Ovary (tissue), 3 donors: Measurements from ENCODE around the gene GPD2.

Experiments used
- EP300 ChIP-seq: sonication (generic); formaldehyde crosslinking; IDR thresholded peaks from one replicate; pipeline ENCODE4 v1.6.1; 2017; ENCODE audit warnings: antibody characterized with exemption
- POLR2A ChIP-seq: fragments of 450-650 bp; IDR thresholded peaks from one replicate; pipeline ENCODE4 v1.6.1; 2017; ENCODE audit warnings: antibody characterized with exemption, mild to moderate bottlenecking, moderate library complexity
- TF ChIP-seq, protein P1 (sequence below), 3 donors: fragments of 450-650 bp in 2 of 3; fragments of 200-600 bp in 1 of 3; IDR thresholded peaks; one replicate each; pipeline versions ENCODE4 v1.5.1 to v1.8.0; 2016 to 2022; ENCODE audit warnings: antibody characterized with exemption in 3 of 3, mild to moderate bottlenecking in 1 of 3
- donor health status: DM: no; HTN: no; CAD: no.

DNA sequence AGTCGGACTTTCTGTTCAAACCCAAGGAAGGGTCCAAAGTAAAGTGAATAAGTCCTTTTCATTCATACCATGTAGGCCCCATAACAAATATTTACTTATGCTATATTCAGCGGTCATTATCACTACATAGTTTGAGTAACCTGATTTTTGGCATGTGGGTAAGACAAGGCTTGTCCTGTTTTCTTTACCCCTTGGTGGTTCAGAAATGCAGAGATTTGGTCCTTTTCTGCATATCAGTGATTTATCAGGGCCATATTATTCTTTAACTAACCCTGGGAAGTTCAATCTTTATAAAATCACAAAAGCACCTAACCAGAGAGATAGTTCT lies 157.4 kb downstream of the GPD2 start:
- no peak for TF ChIP-seq EP300
- TF ChIP-seq, protein P1, sequence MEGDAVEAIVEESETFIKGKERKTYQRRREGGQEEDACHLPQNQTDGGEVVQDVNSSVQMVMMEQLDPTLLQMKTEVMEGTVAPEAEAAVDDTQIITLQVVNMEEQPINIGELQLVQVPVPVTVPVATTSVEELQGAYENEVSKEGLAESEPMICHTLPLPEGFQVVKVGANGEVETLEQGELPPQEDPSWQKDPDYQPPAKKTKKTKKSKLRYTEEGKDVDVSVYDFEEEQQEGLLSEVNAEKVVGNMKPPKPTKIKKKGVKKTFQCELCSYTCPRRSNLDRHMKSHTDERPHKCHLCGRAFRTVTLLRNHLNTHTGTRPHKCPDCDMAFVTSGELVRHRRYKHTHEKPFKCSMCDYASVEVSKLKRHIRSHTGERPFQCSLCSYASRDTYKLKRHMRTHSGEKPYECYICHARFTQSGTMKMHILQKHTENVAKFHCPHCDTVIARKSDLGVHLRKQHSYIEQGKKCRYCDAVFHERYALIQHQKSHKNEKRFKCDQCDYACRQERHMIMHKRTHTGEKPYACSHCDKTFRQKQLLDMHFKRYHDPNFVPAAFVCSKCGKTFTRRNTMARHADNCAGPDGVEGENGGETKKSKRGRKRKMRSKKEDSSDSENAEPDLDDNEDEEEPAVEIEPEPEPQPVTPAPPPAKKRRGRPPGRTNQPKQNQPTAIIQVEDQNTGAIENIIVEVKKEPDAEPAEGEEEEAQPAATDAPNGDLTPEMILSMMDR (IDR thresholded peaks at IDR 0.05), result no peak
- no peak for TF ChIP-seq POLR2A
